KOPT-K1 (cell line): Measurements from ENCODE around the gene FBN1.

ENCODE experiments used
- H3K27ac ChIP-seq: fragments of 200-600 bp; sonication (generic); 2 replicates; pipeline ENCODE4 v1.5.1; 2016; ENCODE audit warnings: antibody characterized with exemption, mild to moderate bottlenecking, low read depth, low read length; ENCODE audit not compliant: poor library complexity, severe bottlenecking
- H3K36me3 ChIP-seq: fragments of 200-600 bp; sonication (generic); 2 replicates; pipeline ENCODE4 v1.5.1; 2017; ENCODE audit warnings: antibody characterized with exemption, mild to moderate bottlenecking, low read length, moderate library complexity; ENCODE audit not compliant: insufficient read depth
- H3K9me3 ChIP-seq: fragments of 200-600 bp; sonication (generic); 2 replicates; pipeline ENCODE4 v1.5.1; 2017; ENCODE audit warnings: antibody characterized with exemption, low read length, mild to moderate bottlenecking; ENCODE audit not compliant: insufficient read depth, poor library complexity, severe bottlenecking

FBN1 gene

GRCh38 chr15:48667701-48668100, 22.2 kb upstream of the FBN1 start:
- Histone ChIP-seq H3K36me3 (no peaks in the 10 kb centered on the region), H3K27ac (no peak overlapping the region), H3K9me3 (no peaks in the 10 kb centered on the region)

- Histone ChIP-seq H3K9me3 (no peaks in the 10 kb centered on the region), H3K36me3 (no peaks in the 10 kb centered on the region), H3K27ac (no peak overlapping the region)
These were observed 18.9 kb upstream of the FBN1 start for GRCh38 chr15:48664436-48664835.

- no peaks in the 10 kb centered on the region for H3K36me3 ChIP-seq
- H3K9me3 ChIP-seq: no peaks in the 10 kb centered on the region
- no peak overlapping the region for H3K27ac ChIP-seq
These were observed 12.6 kb upstream of the FBN1 start for GRCh38 chr15:48657950-48658591.

GRCh38 chr15:48654801-48655200, 9.3 kb upstream of the FBN1 start:
- Histone ChIP-seq H3K36me3 (no peaks in the 10 kb centered on the region), H3K27ac (no peak overlapping the region), H3K9me3 (no peaks in the 10 kb centered on the region)

- no peaks in the 10 kb centered on the region for H3K9me3 ChIP-seq
- no peak overlapping the region for H3K27ac ChIP-seq
- no peaks in the 10 kb centered on the region for H3K36me3 ChIP-seq
These were observed 8.6 kb upstream of the FBN1 start for GRCh38 chr15:48653913-48654670.

GRCh38 chr15:48653216-48653615, 7.7 kb upstream of the FBN1 start:
- Histone ChIP-seq H3K36me3 (no peaks in the 10 kb centered on the region), H3K9me3 (no peaks in the 10 kb centered on the region)

GRCh38 chr15:48652510-48653076, 7.1 kb upstream of the FBN1 start:
- Histone ChIP-seq H3K27ac (no peak overlapping the region), H3K36me3 (no peaks in the 10 kb centered on the region), H3K9me3 (no peaks in the 10 kb centered on the region)

More at GRCh38 chr15:48653216-48653615, 7.7 kb upstream of the FBN1 start:
- no peak overlapping the region for H3K27ac ChIP-seq

GRCh38 chr15:48650931-48651330, 5.4 kb upstream of the FBN1 start:
- H3K27ac ChIP-seq: no peak overlapping the region
- H3K36me3 ChIP-seq: no peaks in the 10 kb centered on the region
- no peaks in the 10 kb centered on the region for H3K9me3 ChIP-seq

- Histone ChIP-seq H3K27ac (no peak overlapping the region), H3K9me3 (no peaks in the 10 kb centered on the region)
These were observed 2.5 kb upstream of the FBN1 start for GRCh38 chr15:48647962-48648361.

GRCh38 chr15:48646331-48646730, 822 bp upstream of the FBN1 start:
- Histone ChIP-seq H3K36me3 (no peaks in the 10 kb centered on the region), H3K9me3 (no peaks in the 10 kb centered on the region), H3K27ac (peak overlapping the region; percentile 41)

More at GRCh38 chr15:48647962-48648361, 2.5 kb upstream of the FBN1 start:
- H3K36me3 ChIP-seq: no peaks in the 10 kb centered on the region

- H3K9me3 ChIP-seq: no peaks in the 10 kb centered on the region
- H3K36me3 ChIP-seq: no peaks in the 10 kb centered on the region
- peak overlapping the region; percentile 41 for H3K27ac ChIP-seq
These were observed 517 bp downstream of the FBN1 start for GRCh38 chr15:48644827-48645557.

- Histone ChIP-seq H3K9me3 (no peaks in the 10 kb centered on the region), H3K27ac (no peak overlapping the region), H3K36me3 (no peaks in the 10 kb centered on the region)
These were observed 1.1 kb downstream of the FBN1 start for GRCh38 chr15:48644467-48644826.

- Histone ChIP-seq H3K36me3 (no peaks in the 10 kb centered on the region), H3K9me3 (no peaks in the 10 kb centered on the region), H3K27ac (no peak overlapping the region)
These were observed 1.6 kb downstream of the FBN1 start for GRCh38 chr15:48643776-48644466.

GRCh38 chr15:48643206-48643605, 2.3 kb downstream of the FBN1 start:
- no peak overlapping the region for H3K27ac ChIP-seq
- no peaks in the 10 kb centered on the region for H3K36me3 ChIP-seq
- no peaks in the 10 kb centered on the region for H3K9me3 ChIP-seq

- H3K36me3 ChIP-seq: no peaks in the 10 kb centered on the region
- H3K9me3 ChIP-seq: no peaks in the 10 kb centered on the region
These were observed 2.7 kb downstream of the FBN1 start for GRCh38 chr15:48642795-48643194.

More at GRCh38 chr15:48642795-48643194, 2.7 kb downstream of the FBN1 start:
- H3K27ac ChIP-seq: no peak overlapping the region
